HG03097 (cell line): Measurements from ENCODE around the gene MOB2.
"Not testable (repeated sequence)": the region's sequence is repeated elsewhere in the genome, so short reads cannot be mapped to it uniquely, and the experiment has no call there.

ENCODE experiments used
- ATAC-seq: cut with Tn5 transposase; IDR thresholded peaks from one replicate; pipeline ENCODE4 v1.9.1; 2021; ENCODE audit not compliant: unreplicated experiment, low FRiP score

Gene MOB2

GRCh38 chr11:1425006-1425405 lies 61.6 kb downstream of the MOB2 start:
- ATAC-seq = no peak

DNA sequence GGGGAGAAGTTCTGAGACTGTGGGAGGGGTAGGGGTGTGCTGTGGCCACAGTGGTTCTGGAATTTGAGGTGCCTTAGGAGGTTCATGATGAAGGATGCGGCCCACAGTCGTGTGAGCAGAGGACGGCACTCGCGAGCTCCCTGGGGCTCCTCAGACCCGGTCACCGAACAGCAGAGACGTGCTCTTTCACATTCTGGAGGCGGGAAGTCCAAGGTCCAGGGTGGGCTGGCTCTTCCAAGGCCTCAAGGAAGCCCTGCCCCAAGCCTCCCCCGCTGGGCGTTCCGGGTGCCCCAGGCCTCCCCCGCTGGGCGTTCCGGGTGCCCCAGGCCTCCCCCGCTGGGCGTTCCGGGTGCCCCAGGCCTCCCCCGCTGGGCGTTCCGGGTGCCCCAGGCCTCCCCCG lies 63.2 kb downstream of the MOB2 start:
- ATAC-seq = not testable (repeated sequence)

DNA sequence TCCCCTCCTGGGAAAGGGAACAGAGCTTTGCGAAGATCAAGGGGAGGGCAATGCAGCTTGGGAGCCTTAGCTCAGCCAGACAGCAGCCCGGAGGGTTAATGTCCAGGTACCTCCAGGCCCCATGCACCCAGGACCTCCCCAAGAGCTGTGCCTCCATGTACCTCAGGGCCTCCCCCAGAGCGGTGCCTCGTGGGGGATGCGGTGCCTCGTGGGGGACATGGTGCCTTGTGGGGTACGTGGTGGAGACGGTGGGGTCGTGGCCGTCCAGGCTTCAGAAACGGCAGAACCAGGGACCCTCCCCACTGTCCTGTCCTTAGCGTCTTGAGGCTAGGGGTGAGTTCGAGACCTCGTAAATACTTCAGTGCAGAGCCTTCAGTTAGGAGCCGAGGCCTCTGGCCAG lies 63.6 kb downstream of the MOB2 start:
- no peak for ATAC-seq

DNA sequence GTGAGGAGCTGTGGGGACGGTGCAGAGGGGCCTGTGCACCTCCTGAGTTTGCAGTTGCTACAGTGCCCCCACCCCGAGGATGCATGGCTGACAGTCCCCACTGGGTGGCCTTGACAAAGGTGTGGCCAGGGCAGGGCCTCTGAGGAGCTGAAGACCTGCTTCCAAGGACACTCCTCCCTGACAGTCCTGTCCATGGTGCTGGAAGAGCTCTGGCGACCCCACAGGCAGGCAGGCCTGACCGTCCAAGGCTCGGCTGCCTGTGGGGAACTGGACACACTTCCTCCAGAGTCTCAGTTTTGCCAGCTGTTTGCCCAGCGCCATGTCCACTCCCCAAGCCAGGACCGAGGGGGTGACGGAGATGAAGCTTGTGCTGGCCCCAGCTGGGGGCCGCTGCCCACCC lies 64.1 kb downstream of the MOB2 start:
- ATAC-seq = no peak

DNA sequence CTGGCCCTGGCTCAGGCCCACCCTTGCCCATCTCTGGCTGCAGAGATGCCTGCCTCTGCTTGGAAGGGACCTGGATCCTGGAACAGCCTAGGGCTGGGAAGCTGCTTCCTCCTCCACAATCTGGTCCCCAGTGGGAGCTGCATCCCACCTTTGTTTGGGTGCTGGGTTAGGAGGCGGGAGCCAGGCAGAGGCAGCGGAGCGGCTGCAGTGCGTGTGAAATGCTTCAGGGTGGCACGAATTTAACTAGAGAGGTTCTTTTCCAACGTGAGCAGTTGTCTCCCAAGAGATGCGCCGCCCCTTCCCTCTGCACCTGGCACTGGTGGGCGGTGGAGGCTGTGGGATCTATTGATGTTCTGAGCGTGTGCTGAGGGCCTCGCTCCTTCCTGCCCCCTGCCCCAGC lies 65.3 kb downstream of the MOB2 start:
- no peak for ATAC-seq

- no peak for ATAC-seq
Measured at GRCh38 chr11:1419811-1420210, 66.8 kb downstream of the MOB2 start.
